ENCODE data around the gene BZW1. TPM values are rescaled to one million over a fixed set of nuclear protein-coding genes. Genes with fewer than 3 reads are reported as not detected.

The BZW1 gene
- total and polyA plus RNA-seq, 2 of the 4 experiments (the other 2 are of a cell fraction) = 204 to 268 TPM

DNA sequence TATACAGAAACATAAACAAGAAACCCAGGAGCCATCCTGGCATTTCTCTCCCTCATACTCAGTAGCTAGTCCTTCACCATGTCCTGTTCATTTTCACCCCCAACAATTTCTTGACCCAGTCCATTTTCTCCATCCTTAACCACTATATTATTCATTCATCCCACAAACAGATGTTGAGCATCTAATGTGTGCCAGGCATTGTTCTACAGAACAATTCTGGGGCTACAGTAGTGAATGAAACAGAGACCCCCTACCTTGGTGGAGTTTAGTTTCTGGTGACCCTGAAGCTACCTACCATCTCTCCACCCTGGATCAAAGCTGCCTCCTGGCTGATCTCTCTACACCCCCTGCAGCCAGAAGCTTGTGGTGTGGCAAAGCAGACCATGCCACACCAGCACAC lies 27.5 kb upstream of the BZW1 start:
- Histone ChIP-seq H3K27ac (ENCODE audit: insufficient read depth, low read length) (no peak overlapping the region), H2BK20ac (ENCODE audit: low read depth, low read length) (no peak overlapping the region; the same call in 1 of the 2 replicates), H2BK5ac (ENCODE audit: low read depth, low read length, poor library complexity, severe bottlenecking) (peak overlapping the region; percentile 4), H3K27me3 (ENCODE audit: control insufficient read depth, insufficient read depth, low read length) (no peaks in the 10 kb centered on the region), H3K9me3 (ENCODE audit: control insufficient read depth, insufficient read depth, low read length) (no peaks in the 10 kb centered on the region), H3K4me2 (ENCODE audit: low read depth, low read length) (no peak overlapping the region), H3K36me3 (ENCODE audit: control insufficient read depth, insufficient read depth, low read length) (no peaks in the 10 kb centered on the region), H3K9me1 (ENCODE audit: insufficient read depth, low read length) (peaks cover 10% of the 10 kb centered on the region), H2AK5ac (ENCODE audit: low read depth, low read length) (peak overlapping the region; percentile 68), H3K56ac (ENCODE audit: extremely low read depth, insufficient read depth, low read length) (no peak overlapping the region), H4K5ac (ENCODE audit: low read depth, low read length) (no peak overlapping the region), H3K4me1 (ENCODE audit: control insufficient read depth, insufficient read depth, low read length) (peaks cover 12% of the 10 kb centered on the region), H3K14ac (replicated peaks; ENCODE audit: low read depth, low read length) (no peak overlapping the region), H2AK9ac (replicated peaks; ENCODE audit: low read depth, low read length, poor library complexity) (no peak overlapping the region), H3K23ac (ENCODE audit: low read depth, low read length) (0 out of 2 replicates have a peak overlapping the region, but pooled peaks have one; percentile 0), H2AFZ (replicated peaks; ENCODE audit: low read length, poor library complexity) (no peak overlapping the region), H3K79me1 (ENCODE audit: low read depth in 1 of 2, low read length in 2 of 2) (peaks cover 0 to 8% of the 10 kb centered on the region in 2 experiments; a peak in 2 of 4 replicates), H3K9ac (ENCODE audit: low read depth, low read length) (no peak overlapping the region), H4K91ac (ENCODE audit: insufficient read depth, low read depth, low read length) (peak overlapping the region; percentile 6; the same call in 1 of the 2 replicates), H3K4ac (ENCODE audit: low read depth, low read length) (peak overlapping the region; percentile 52; the same call in 1 of the 2 replicates), H4K8ac (ENCODE audit: low read depth in 2 of 2, low read length in 2 of 2) (peak overlapping the region in 1 of 2 experiments; percentile 4; a peak in 1 of 4 replicates), H3K4me3 (ENCODE audit: insufficient read depth, low read depth, low read length) (no peak overlapping the region), H4K20me1 (ENCODE audit: insufficient read depth, low read length) (no peaks in the 10 kb centered on the region; the same call in 1 of the 2 replicates), H2BK120ac (ENCODE audit: low read depth, low read length) (peak overlapping the region; percentile 65; the same call in 1 of the 2 replicates), H2BK15ac (ENCODE audit: low read depth, low read length) (peak overlapping the region; percentile 75; the same call in 1 of the 3 replicates), H3K18ac (ENCODE audit: low read depth, low read length) (peak overlapping the region; percentile 34; the same call in 1 of the 2 replicates)
- no TSS peak for BruUV-seq (replicated peaks)
- POLR2A ChIA-PET (ENCODE audit: unreplicated experiment) = interaction anchor here (0.6 kb wide), 1 partner anchor 29 kb away, joined by 3 read pairs; no protein-coding TSS in a partner anchor
- in situ Hi-C loops (cut with MboI; ENCODE audit: low sequenced_read_pairs) = no loop called here
- dilution Hi-C loops (cut with HindIII; ENCODE audit: low sequenced_read_pairs, unreplicated experiment) = no loop called here
- CTCF ChIA-PET = no interaction called here
- TF ChIP-seq RCOR1 (IDR thresholded peaks at IDR 0.05; ENCODE audit: insufficient replicate concordance, low read length) (no peak), MAFK (IDR thresholded peaks at IDR 0.05; ENCODE audit: low read depth, low read length) (no peak), BHLHE40 (IDR thresholded peaks at IDR 0.05; ENCODE audit: low read depth, low read length) (no peak), CHD1 (IDR thresholded peaks at IDR 0.05; ENCODE audit: low read depth, low read length) (no peak), CEBPB (IDR thresholded peaks at IDR 0.05; ENCODE audit: low read depth, low read length) (no peak), RFX5 (IDR thresholded peaks at IDR 0.05; ENCODE audit: low read depth, low read length) (no peak)
- TF ChIP-seq, protein P1, sequence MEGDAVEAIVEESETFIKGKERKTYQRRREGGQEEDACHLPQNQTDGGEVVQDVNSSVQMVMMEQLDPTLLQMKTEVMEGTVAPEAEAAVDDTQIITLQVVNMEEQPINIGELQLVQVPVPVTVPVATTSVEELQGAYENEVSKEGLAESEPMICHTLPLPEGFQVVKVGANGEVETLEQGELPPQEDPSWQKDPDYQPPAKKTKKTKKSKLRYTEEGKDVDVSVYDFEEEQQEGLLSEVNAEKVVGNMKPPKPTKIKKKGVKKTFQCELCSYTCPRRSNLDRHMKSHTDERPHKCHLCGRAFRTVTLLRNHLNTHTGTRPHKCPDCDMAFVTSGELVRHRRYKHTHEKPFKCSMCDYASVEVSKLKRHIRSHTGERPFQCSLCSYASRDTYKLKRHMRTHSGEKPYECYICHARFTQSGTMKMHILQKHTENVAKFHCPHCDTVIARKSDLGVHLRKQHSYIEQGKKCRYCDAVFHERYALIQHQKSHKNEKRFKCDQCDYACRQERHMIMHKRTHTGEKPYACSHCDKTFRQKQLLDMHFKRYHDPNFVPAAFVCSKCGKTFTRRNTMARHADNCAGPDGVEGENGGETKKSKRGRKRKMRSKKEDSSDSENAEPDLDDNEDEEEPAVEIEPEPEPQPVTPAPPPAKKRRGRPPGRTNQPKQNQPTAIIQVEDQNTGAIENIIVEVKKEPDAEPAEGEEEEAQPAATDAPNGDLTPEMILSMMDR (conservative IDR thresholded peaks at IDR 0.05; ENCODE audit: low read depth, low read length) = no peak
- ATAC-seq (ENCODE audit: low read depth) (no peak), DNase-seq (no peak)
- intact Hi-C loops (cut with micrococcal nuclease) = no loop called here
